K562 (cell line): Measurements from ENCODE around the gene GYPA.
"Not testable (repeated sequence)": the region's sequence is repeated elsewhere in the genome, so short reads cannot be mapped to it uniquely, and the experiment has no call there.

Source experiments
- CTCF ChIP-seq, 3 experiments: IDR thresholded peaks in 2 of 3; conservative IDR thresholded peaks in 1 of 3; 2 replicates each; pipeline ENCODE4 v1.5.1; 2011 to 2012; ENCODE audit warnings: low read length in 3 of 3, mild to moderate bottlenecking in 3 of 3, control low read depth in 2 of 3, improper control_type of control experiment in 1 of 3, inconsistent platforms in 1 of 3, low read depth in 1 of 3, mixed read lengths in 1 of 3, moderate library complexity in 1 of 3; ENCODE audit not compliant: insufficient read depth in 2 of 3
- NONO ChIP-seq, 2 experiments: fragments of 200-400 bp in 1 of 2; fragments of 450-650 bp in 1 of 2; formaldehyde crosslinking in 1 of 2; IDR thresholded peaks; 2 replicates each; pipeline ENCODE4 v1.6.1; 2017; ENCODE audit warnings: low read depth in 2 of 2, mild to moderate bottlenecking in 2 of 2, moderate library complexity in 2 of 2, low read length in 1 of 2

- TF ChIP-seq NONO (IDR thresholded peaks at IDR 0.05; ENCODE audit: low read depth in 2 of 2, low read length in 1 of 2); CTCF (IDR thresholded peaks at IDR 0.05 in 2 of 3, conservative IDR thresholded peaks at IDR 0.05 in 1 of 3; ENCODE audit: insufficient read depth in 2 of 3, low read depth in 1 of 3, low read length in 3 of 3): not testable (repeated sequence)
These were observed 60.4 kb downstream of the GYPA start for GRCh38 chr4:144080135-144080534.
